Astrocyte (in vitro differentiated cells and primary cell): ENCODE results near the gene CDH9. TPM values are rescaled to one million over a fixed set of nuclear protein-coding genes. Genes with fewer than 3 reads are reported as not detected.

Experiments
- DNase-seq: peaks from one replicate; pipeline ENCODE4 v3.0.0-alpha.2; 2010; ENCODE audit warnings: low read depth
- FAIRE-seq: peaks from 2 replicates; lab custom pipeline; 2011; peaks lifted over from hg19 to GRCh38; lab: Jason Lieb, UNC
- H2AFZ ChIP-seq: 2 replicates; pipeline ENCODE4 v1.6.0; 2012; ENCODE audit warnings: low read depth, low read length, inconsistent platforms
- H3K27ac ChIP-seq: 2 replicates; pipeline ENCODE4 v1.5.1; 2011; ENCODE audit warnings: low read depth, low read length, inconsistent platforms
- H3K27me3 ChIP-seq: 2 replicates; pipeline ENCODE4 v1.6.0; 2011; ENCODE audit warnings: low read length, inconsistent platforms; ENCODE audit not compliant: insufficient read depth
- H3K36me3 ChIP-seq: 2 replicates; pipeline ENCODE4 v1.5.1; 2011; ENCODE audit warnings: low read length, inconsistent platforms; ENCODE audit not compliant: insufficient read depth
- H3K4me1 ChIP-seq: 2 replicates; pipeline ENCODE4 v1.5.1; 2011; ENCODE audit warnings: low read length, inconsistent platforms; ENCODE audit not compliant: insufficient read depth
- H3K4me2 ChIP-seq: 2 replicates; pipeline ENCODE4 v1.6.0; 2012; ENCODE audit warnings: low read length, inconsistent platforms
- H3K4me3 ChIP-seq: 2 replicates; pipeline ENCODE4 v1.5.1; 2011; ENCODE audit warnings: low read depth, mild to moderate bottlenecking, low read length, inconsistent platforms; ENCODE audit not compliant: insufficient read depth
- H3K79me2 ChIP-seq: 2 replicates; pipeline ENCODE4 v1.6.0; 2012; ENCODE audit warnings: mild to moderate bottlenecking, low read length, inconsistent platforms; ENCODE audit not compliant: insufficient read depth
- H3K9ac ChIP-seq: 2 replicates; pipeline ENCODE4 v1.6.0; 2012; ENCODE audit warnings: mild to moderate bottlenecking, low read length, inconsistent platforms
- H3K9me3 ChIP-seq: 2 replicates; pipeline ENCODE4 v1.5.1; 2012; ENCODE audit warnings: low read depth, mild to moderate bottlenecking, low read length, inconsistent platforms; ENCODE audit not compliant: insufficient read depth
- H4K20me1 ChIP-seq: 2 replicates; pipeline ENCODE4 v1.6.0; 2012; ENCODE audit warnings: low read length, inconsistent platforms; ENCODE audit not compliant: insufficient read depth
- H3K27ac Mint-ChIP-seq: one replicate; pipeline ENCODE4 v1.8.0; 2021; ENCODE audit warnings: mild to moderate bottlenecking, mixed read lengths; ENCODE audit not compliant: unreplicated experiment
- H3K27me3 Mint-ChIP-seq: one replicate; pipeline ENCODE4 v1.8.0; 2021; ENCODE audit warnings: low read depth, mixed read lengths; ENCODE audit not compliant: unreplicated experiment
- H3K36me3 Mint-ChIP-seq: one replicate; pipeline ENCODE4 v1.8.0; 2021; ENCODE audit warnings: low read depth, mixed read lengths; ENCODE audit not compliant: unreplicated experiment
- H3K4me1 Mint-ChIP-seq: one replicate; pipeline ENCODE4 v1.8.0; 2021; ENCODE audit warnings: low read depth, mixed read lengths; ENCODE audit not compliant: unreplicated experiment
- H3K4me3 Mint-ChIP-seq: one replicate; pipeline ENCODE4 v1.8.0; 2021; ENCODE audit warnings: mild to moderate bottlenecking, moderate library complexity, mixed read lengths; ENCODE audit not compliant: unreplicated experiment
- H3K9me3 Mint-ChIP-seq: one replicate; pipeline ENCODE4 v1.8.0; 2021; ENCODE audit warnings: mild to moderate bottlenecking, mixed read lengths; ENCODE audit not compliant: unreplicated experiment
- CTCF ChIP-seq: IDR thresholded peaks from 2 replicates; pipeline ENCODE4 v1.5.1; 2011; ENCODE audit warnings: low read depth, mild to moderate bottlenecking, inconsistent platforms, low read length, moderate library complexity; ENCODE audit not compliant: insufficient read depth
- EZH2 ChIP-seq: IDR thresholded peaks from 2 replicates; pipeline ENCODE4 v1.6.1; 2012; ENCODE audit warnings: mild to moderate bottlenecking, low read length, inconsistent platforms; ENCODE audit not compliant: insufficient read depth
- total RNA-seq: library from RNA; stranded (reverse); gene quantifications from 2 replicates; pipeline ENCODE4 v1.2.1, GENCODE V29; 2021

CDH9 gene
- total RNA-seq, 1 donor from 2014 or later: not detected

- FAIRE-seq (no peak), DNase-seq (no peak)
- Mint-ChIP-seq H3K9me3 (peaks cover 5% of the 10 kb centered on the region), H3K27ac (no peak overlapping the region), H3K4me1 (no peaks in the 10 kb centered on the region), H3K27me3 (no peaks in the 10 kb centered on the region), H3K4me3 (no peak overlapping the region), H3K36me3 (no peaks in the 10 kb centered on the region)
- Histone ChIP-seq H3K9ac (no peak overlapping the region), H3K27me3 (no peaks in the 10 kb centered on the region), H3K4me1 (no peaks in the 10 kb centered on the region), H3K79me2 (no peaks in the 10 kb centered on the region), H2AFZ (no peak overlapping the region), H3K4me3 (no peak overlapping the region), H3K4me2 (no peak overlapping the region), H3K9me3 (peaks cover 2% of the 10 kb centered on the region), H4K20me1 (no peaks in the 10 kb centered on the region), H3K36me3 (no peaks in the 10 kb centered on the region), H3K27ac (no peak overlapping the region)
- TF ChIP-seq EZH2: no peak
- no peak for TF ChIP-seq CTCF
Observed at GRCh38 chr5:26959290-26959689, 79.1 kb downstream of the CDH9 start.

- no peaks in the 10 kb centered on the region for H3K36me3 Mint-ChIP-seq
- Histone ChIP-seq H3K9ac (no peak overlapping the region), H4K20me1 (no peaks in the 10 kb centered on the region), H3K79me2 (no peaks in the 10 kb centered on the region), H3K9me3 (peaks cover 2% of the 10 kb centered on the region), H3K27ac (no peak overlapping the region), H3K4me3 (no peak overlapping the region), H3K4me1 (no peaks in the 10 kb centered on the region), H3K4me2 (no peak overlapping the region), H2AFZ (no peak overlapping the region), H3K36me3 (no peaks in the 10 kb centered on the region), H3K27me3 (no peaks in the 10 kb centered on the region)
- DNase-seq: no peak
- peaks cover 5% of the 10 kb centered on the region for H3K9me3 Mint-ChIP-seq
- H3K4me1 Mint-ChIP-seq: no peaks in the 10 kb centered on the region
- no peaks in the 10 kb centered on the region for H3K27me3 Mint-ChIP-seq
- no peak for FAIRE-seq
- TF ChIP-seq EZH2 (no peak), CTCF (no peak)
- no peak overlapping the region for H3K27ac Mint-ChIP-seq
- no peak overlapping the region for H3K4me3 Mint-ChIP-seq
Observed at GRCh38 chr5:26955161-26955560, 83.2 kb downstream of the CDH9 start.

- Histone ChIP-seq H3K79me2 (no peaks in the 10 kb centered on the region), H3K4me1 (no peaks in the 10 kb centered on the region), H3K27me3 (no peaks in the 10 kb centered on the region), H3K27ac (no peak overlapping the region), H3K4me3 (no peak overlapping the region), H3K4me2 (no peak overlapping the region), H2AFZ (no peak overlapping the region), H3K9me3 (no peaks in the 10 kb centered on the region), H4K20me1 (no peaks in the 10 kb centered on the region), H3K36me3 (no peaks in the 10 kb centered on the region), H3K9ac (no peak overlapping the region)
- TF ChIP-seq CTCF: no peak
- no peak for TF ChIP-seq EZH2
- DNase-seq: no peak
- H3K9me3 Mint-ChIP-seq: no peaks in the 10 kb centered on the region
- H3K4me3 Mint-ChIP-seq: no peak overlapping the region
- H3K27ac Mint-ChIP-seq: no peak overlapping the region
- no peaks in the 10 kb centered on the region for H3K36me3 Mint-ChIP-seq
- peaks cover 6% of the 10 kb centered on the region for H3K4me1 Mint-ChIP-seq
- peaks cover 3% of the 10 kb centered on the region for H3K27me3 Mint-ChIP-seq
- FAIRE-seq: no peak
Observed at GRCh38 chr5:26948921-26949320, 89.5 kb downstream of the CDH9 start.
